Activated CD8-positive, alpha-beta memory T cell treated with anti-CD3 and anti-CD28 coated beads, Interleukin-2, amount 10 ng/mL, durations not matched to agents 7 days and 5 days (primary cell): ENCODE results near the gene ADGRF4. TPM values are rescaled to one million over a fixed set of nuclear protein-coding genes. Genes with fewer than 3 reads are reported as not detected.

Source experiments
- ATAC-seq: fragments of 150-1000 bp; cut with Tn5 transposase; one replicate; pipeline ENCODE4 v1.10.0; 2021; ENCODE audit warnings: moderate library complexity
- CTCF ChIA-PET: fragments of 350-600 bp; sonication (Branson Sonifier 250); formaldehyde crosslinking; loops from one replicate; lab custom pipeline; 2021; ENCODE audit warnings: antibody characterized with exemption; lab: Charles Lee
- DNase-seq: peaks from one replicate; pipeline ENCODE4 v3.0.0-alpha.2; 2020
- H3K27ac Mint-ChIP-seq: one replicate; pipeline ENCODE4 v1.8.0; 2021; ENCODE audit warnings: mild to moderate bottlenecking, mixed read lengths
- H3K27me3 Mint-ChIP-seq: one replicate; pipeline ENCODE4 v1.8.0; 2021; ENCODE audit warnings: mixed read lengths
- H3K36me3 Mint-ChIP-seq: one replicate; pipeline ENCODE4 v1.8.0; 2021; ENCODE audit warnings: mild to moderate bottlenecking, mixed read lengths
- H3K4me1 Mint-ChIP-seq: one replicate; pipeline ENCODE4 v1.8.0; 2021; ENCODE audit warnings: mixed read lengths
- H3K4me3 Mint-ChIP-seq: one replicate; pipeline ENCODE4 v1.8.0; 2021; ENCODE audit warnings: mild to moderate bottlenecking, moderate library complexity, mixed read lengths
- H3K9me3 Mint-ChIP-seq: one replicate; pipeline ENCODE4 v1.8.0; 2022; ENCODE audit warnings: low read depth, mixed read lengths
- total RNA-seq, 2 experiments: library from RNA; stranded (reverse); gene quantifications; one replicate each; pipeline ENCODE4 v1.2.3, GENCODE V29; 2021

ADGRF4 gene
- total RNA-seq, 2 experiments from 2014 or later: not detected

- peaks cover 21% of the 10 kb centered on the region for H3K27me3 Mint-ChIP-seq
- no peak for ATAC-seq
- CTCF ChIA-PET: no interaction called here
- DNase-seq: no peak
- no peaks in the 10 kb centered on the region for H3K9me3 Mint-ChIP-seq
- H3K27ac Mint-ChIP-seq: no peak overlapping the region
- H3K4me1 Mint-ChIP-seq: no peaks in the 10 kb centered on the region
- no peak overlapping the region for H3K4me3 Mint-ChIP-seq
- no peaks in the 10 kb centered on the region for H3K36me3 Mint-ChIP-seq
These were observed 68.7 kb downstream of the ADGRF4 start for GRCh38 chr6:47767102-47767501.

DNA sequence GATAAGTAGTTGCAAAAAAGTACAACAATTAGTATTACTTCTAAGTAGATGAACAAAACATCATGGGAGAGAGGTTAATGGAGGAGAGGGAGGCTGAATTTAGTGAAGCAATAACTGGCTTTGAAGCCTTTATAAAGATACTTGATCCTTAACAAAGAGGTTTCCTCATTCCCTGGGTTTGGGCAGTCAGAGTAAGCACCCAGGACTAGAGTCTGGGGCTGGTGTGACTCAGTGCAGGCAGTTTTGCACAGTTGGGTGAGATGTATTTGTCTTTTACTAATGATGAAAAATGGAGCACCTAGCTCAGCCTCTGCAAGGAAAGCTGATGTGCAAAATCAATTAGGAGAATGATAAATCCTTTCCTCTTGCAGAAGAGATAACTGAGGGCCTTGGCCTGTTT is 71.6 kb downstream of the ADGRF4 start:
- no peak overlapping the region for H3K27ac Mint-ChIP-seq
- no peaks in the 10 kb centered on the region for H3K4me1 Mint-ChIP-seq
- no peak overlapping the region for H3K4me3 Mint-ChIP-seq
- no peak for ATAC-seq
- H3K36me3 Mint-ChIP-seq: no peaks in the 10 kb centered on the region
- no peaks in the 10 kb centered on the region for H3K9me3 Mint-ChIP-seq
- CTCF ChIA-PET: no interaction called here
- H3K27me3 Mint-ChIP-seq: peaks cover 11% of the 10 kb centered on the region
- DNase-seq: no peak

Other genes starting within 250 kb of the ADGRF4 start
- gene CD2AP, start 220.8 kb upstream of the ADGRF4 start, total RNA-seq: 10 to 100 TPM; 25.5 to 30.9 TPM
- gene OPN5, start 83.5 kb downstream of the ADGRF4 start, total RNA-seq: not detected